HG02840 (cell line): Measurements from ENCODE around the gene SEPTIN10.
"Not testable (repeated sequence)": the region's sequence is repeated elsewhere in the genome, so short reads cannot be mapped to it uniquely, and the experiment has no call there.

Experiments used
- ATAC-seq: cut with Tn5 transposase; IDR thresholded peaks from one replicate; pipeline ENCODE4 v1.9.1; 2021; ENCODE audit warnings: mild to moderate bottlenecking, moderate library complexity, moderate number of reproducible peaks; ENCODE audit not compliant: unreplicated experiment, low FRiP score

The SEPTIN10 gene

GRCh38 chr2:109607766-109608165, 6.0 kb downstream of the SEPTIN10 start:
- no peak for ATAC-seq

GRCh38 chr2:109604597-109604996, 9.2 kb downstream of the SEPTIN10 start:
- no peak for ATAC-seq

- no peak for ATAC-seq
Observed at GRCh38 chr2:109602617-109603188, 11.1 kb downstream of the SEPTIN10 start.

GRCh38 chr2:109601783-109602182, 12.0 kb downstream of the SEPTIN10 start:
- no peak for ATAC-seq

- no peak for ATAC-seq
Observed at GRCh38 chr2:109597283-109597682, 16.5 kb downstream of the SEPTIN10 start.

- ATAC-seq: no peak
Observed at GRCh38 chr2:109595644-109596043, 18.1 kb downstream of the SEPTIN10 start.

- ATAC-seq: no peak
Observed at GRCh38 chr2:109594246-109594885, 19.4 kb downstream of the SEPTIN10 start.

GRCh38 chr2:109592905-109593304, 20.9 kb downstream of the SEPTIN10 start:
- no peak for ATAC-seq

- no peak for ATAC-seq
Observed at GRCh38 chr2:109591206-109591605, 22.6 kb downstream of the SEPTIN10 start.

GRCh38 chr2:109586687-109587086, 27.1 kb downstream of the SEPTIN10 start:
- ATAC-seq: no peak

GRCh38 chr2:109582928-109583895, 30.6 kb downstream of the SEPTIN10 start:
- ATAC-seq: no peak

GRCh38 chr2:109577630-109578029, 36.1 kb downstream of the SEPTIN10 start:
- not testable (repeated sequence) for ATAC-seq

- no peak for ATAC-seq
Observed at GRCh38 chr2:109575373-109575772, 38.4 kb downstream of the SEPTIN10 start.

GRCh38 chr2:109563980-109564550, 49.7 kb downstream of the SEPTIN10 start:
- no peak for ATAC-seq

- no peak for ATAC-seq
Observed at GRCh38 chr2:109563288-109563687, 50.5 kb downstream of the SEPTIN10 start.

- no peak for ATAC-seq
Observed at GRCh38 chr2:109562421-109562820, 51.3 kb downstream of the SEPTIN10 start.

- no peak for ATAC-seq
Observed at GRCh38 chr2:109560265-109560664, 53.5 kb downstream of the SEPTIN10 start.

GRCh38 chr2:109558076-109558882, 55.5 kb downstream of the SEPTIN10 start:
- no peak for ATAC-seq

GRCh38 chr2:109557309-109557708, 56.5 kb downstream of the SEPTIN10 start:
- no peak for ATAC-seq

GRCh38 chr2:109555346-109555900, 58.3 kb downstream of the SEPTIN10 start:
- ATAC-seq: no peak
